IPS DF 6.9 (cell line): ENCODE measurements around the gene TRUB1.
A peak's percentile ranks its signal among the peaks of the same experiment; 100 is the strongest.
"Not testable (repeated sequence)": the region's sequence is repeated elsewhere in the genome, so short reads cannot be mapped to it uniquely, and the experiment has no call there.

Experiments
- DNase-seq: peaks from one replicate; pipeline ENCODE4 v3.0.0-alpha.2; 2013; ENCODE audit warnings: low read depth, low spot score
- H3K27ac ChIP-seq: one replicate; pipeline ENCODE4 v1.5.1; 2013; ENCODE audit warnings: low read length, control low read depth
- H3K27me3 ChIP-seq: 2 replicates; pipeline ENCODE4 v1.6.1; 2013; ENCODE audit warnings: mild to moderate bottlenecking, low read length; ENCODE audit not compliant: control insufficient read depth, insufficient read depth
- H3K36me3 ChIP-seq: 2 replicates; pipeline ENCODE4 v1.6.1; 2013; ENCODE audit warnings: low read length; ENCODE audit not compliant: control insufficient read depth, insufficient read depth
- H3K4me1 ChIP-seq: 2 replicates; pipeline ENCODE4 v1.6.1; 2013; ENCODE audit warnings: low read length; ENCODE audit not compliant: control insufficient read depth, insufficient read depth
- H3K4me3 ChIP-seq: 2 replicates; pipeline ENCODE4 v1.5.1; 2013; ENCODE audit warnings: mild to moderate bottlenecking, low read length
- H3K9me3 ChIP-seq: 2 replicates; pipeline ENCODE4 v1.6.1; 2013; ENCODE audit warnings: low read length, inconsistent platforms; ENCODE audit not compliant: control insufficient read depth, insufficient read depth
- WGBS: extraction: QIAGEN DNeasy Blood & Tissue Kit; methylation state at CpG from one replicate; pipeline ENCODE4 v1.1.7; 2013; ENCODE audit warnings: mixed read lengths, missing lambda C conversion rate; ENCODE audit not compliant: insufficient read length, insufficient coverage; 5-methylcytosine and 5-hydroxymethylcytosine counted together

TRUB1 gene

GRCh38 chr10:114923551-114923950, 14.4 kb upstream of the TRUB1 start:
- Histone ChIP-seq H3K27me3 (no peaks in the 10 kb centered on the region), H3K36me3 (no peaks in the 10 kb centered on the region), H3K4me3 (no peak overlapping the region), H3K27ac (no peak overlapping the region), H3K4me1 (no peaks in the 10 kb centered on the region), H3K9me3 (no peaks in the 10 kb centered on the region)
- WGBS = no CpG with 5 or more reads among the region's 2 CpGs
- no peak for DNase-seq

- Histone ChIP-seq H3K4me1 (no peaks in the 10 kb centered on the region), H3K27me3 (no peaks in the 10 kb centered on the region), H3K9me3 (no peaks in the 10 kb centered on the region), H3K4me3 (no peak overlapping the region), H3K27ac (no peak overlapping the region), H3K36me3 (no peaks in the 10 kb centered on the region)
- no CpG with 5 or more reads among the region's 3 CpGs for WGBS
- no peak for DNase-seq
These were observed 12.1 kb upstream of the TRUB1 start for GRCh38 chr10:114925587-114926586.

- Histone ChIP-seq H3K9me3 (peaks cover 2% of the 10 kb centered on the region; the same call in 1 of the 2 replicates), H3K27ac (no peak overlapping the region), H3K27me3 (no peaks in the 10 kb centered on the region), H3K4me1 (no peaks in the 10 kb centered on the region), H3K4me3 (no peak overlapping the region), H3K36me3 (no peaks in the 10 kb centered on the region)
- DNase-seq = no peak
- WGBS = no CpG with 5 or more reads among the region's 2 CpGs
These were observed 9.2 kb upstream of the TRUB1 start for GRCh38 chr10:114928818-114929217.

GRCh38 chr10:114930320-114930719, 7.7 kb upstream of the TRUB1 start:
- no peak overlapping the region for H3K27ac ChIP-seq

GRCh38 chr10:114931072-114931679, 6.8 kb upstream of the TRUB1 start:
- no CpG with 5 or more reads among the region's 2 CpGs for WGBS
- Histone ChIP-seq H3K36me3 (no peaks in the 10 kb centered on the region), H3K9me3 (peaks cover 2% of the 10 kb centered on the region; the same call in 1 of the 2 replicates), H3K27me3 (no peaks in the 10 kb centered on the region), H3K27ac (no peak overlapping the region), H3K4me1 (no peaks in the 10 kb centered on the region), H3K4me3 (no peak overlapping the region)
- DNase-seq = no peak

More at GRCh38 chr10:114930320-114930719, 7.7 kb upstream of the TRUB1 start:
- WGBS = no CpG with 5 or more reads among the region's 4 CpGs
- Histone ChIP-seq H3K27me3 (no peaks in the 10 kb centered on the region), H3K4me3 (no peak overlapping the region), H3K4me1 (no peaks in the 10 kb centered on the region), H3K36me3 (no peaks in the 10 kb centered on the region), H3K9me3 (peaks cover 2% of the 10 kb centered on the region; the same call in 1 of the 2 replicates)
- no peak for DNase-seq

- DNase-seq = no peak
These were observed 5.8 kb upstream of the TRUB1 start for GRCh38 chr10:114932225-114932624.

GRCh38 chr10:114932945-114933344, 5.0 kb upstream of the TRUB1 start:
- Histone ChIP-seq H3K4me1 (no peaks in the 10 kb centered on the region), H3K27me3 (no peaks in the 10 kb centered on the region), H3K27ac (no peak overlapping the region), H3K9me3 (peaks cover 2% of the 10 kb centered on the region; the same call in 1 of the 2 replicates), H3K36me3 (no peaks in the 10 kb centered on the region), H3K4me3 (no peak overlapping the region)
- WGBS = no CpG with 5 or more reads among the region's 2 CpGs
- DNase-seq = no peak

More at GRCh38 chr10:114932225-114932624, 5.8 kb upstream of the TRUB1 start:
- Histone ChIP-seq H3K27me3 (no peaks in the 10 kb centered on the region), H3K27ac (no peak overlapping the region), H3K36me3 (no peaks in the 10 kb centered on the region), H3K4me1 (no peaks in the 10 kb centered on the region), H3K9me3 (peaks cover 2% of the 10 kb centered on the region; the same call in 1 of the 2 replicates), H3K4me3 (no peak overlapping the region)

GRCh38 chr10:114933588-114933987, 4.4 kb upstream of the TRUB1 start:
- Histone ChIP-seq H3K27ac (no peak overlapping the region), H3K27me3 (no peaks in the 10 kb centered on the region), H3K4me3 (no peak overlapping the region), H3K9me3 (peaks cover 2% of the 10 kb centered on the region; the same call in 1 of the 2 replicates), H3K36me3 (no peaks in the 10 kb centered on the region), H3K4me1 (no peaks in the 10 kb centered on the region)
- DNase-seq = no peak
- no CpG with 5 or more reads among the region's 5 CpGs for WGBS

- H3K27me3 ChIP-seq, DNase-seq, H3K36me3 ChIP-seq, H3K4me1 ChIP-seq, H3K27ac ChIP-seq, H3K4me3 ChIP-seq, H3K9me3 ChIP-seq: not testable (repeated sequence)
- WGBS = no CpG with 5 or more reads among the region's 3 CpGs
These were observed 4.0 kb upstream of the TRUB1 start for GRCh38 chr10:114933995-114934394.

- Histone ChIP-seq H3K27ac (no peak overlapping the region), H3K4me3 (peak overlapping the region; percentile 72; the same call in 1 of the 2 replicates), H3K9me3 (no peaks in the 10 kb centered on the region), H3K27me3 (no peaks in the 10 kb centered on the region), H3K36me3 (peaks cover 5% of the 10 kb centered on the region; the same call in 1 of the 2 replicates), H3K4me1 (no peaks in the 10 kb centered on the region)
- no CpG with 5 or more reads among the region's 5 CpGs for WGBS
- no peak for DNase-seq
These were observed 830 bp downstream of the TRUB1 start for GRCh38 chr10:114938856-114939193.
